Activated CD4-positive, alpha-beta T cell treated with anti-CD3 and anti-CD28 coated beads, Interleukin-2, amount 50 U/mL, for 1 hour (primary cell): ENCODE results near the gene PRKAG2.
A peak's percentile ranks its signal among the peaks of the same experiment; 100 is the strongest.

Source experiments
- DNase-seq: peaks from one replicate; pipeline ENCODE4 v3.0.0-alpha.2; 2020

Gene PRKAG2

DNA sequence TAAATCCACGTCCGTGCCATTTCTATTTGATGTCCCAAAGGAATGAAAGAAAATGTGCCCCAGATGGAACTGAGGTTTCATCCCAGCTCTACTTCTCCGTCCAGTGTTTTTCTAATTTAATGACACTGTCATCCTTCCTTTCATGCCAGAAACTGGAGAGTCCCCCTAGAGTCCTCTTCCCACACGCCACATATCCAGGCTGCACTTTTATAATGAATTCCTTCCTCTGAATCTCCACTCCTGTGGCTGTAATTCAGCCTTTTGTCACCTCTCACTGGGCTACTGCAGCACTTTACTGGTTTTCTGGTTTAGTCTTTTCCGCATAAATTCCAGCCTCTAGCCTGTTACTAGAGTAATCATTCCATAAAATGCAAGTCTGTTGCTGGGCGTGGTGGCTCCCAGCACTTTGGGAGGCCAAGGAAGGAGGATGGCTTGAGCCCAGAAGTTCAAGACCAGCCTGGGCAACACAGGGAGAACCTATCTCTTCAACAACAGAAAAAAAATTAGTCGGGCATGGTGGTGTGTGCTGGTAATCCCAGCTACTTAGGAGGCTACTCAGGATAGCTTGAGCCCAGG lies 214.6 kb downstream of the PRKAG2 start:
- no peak for DNase-seq

DNA sequence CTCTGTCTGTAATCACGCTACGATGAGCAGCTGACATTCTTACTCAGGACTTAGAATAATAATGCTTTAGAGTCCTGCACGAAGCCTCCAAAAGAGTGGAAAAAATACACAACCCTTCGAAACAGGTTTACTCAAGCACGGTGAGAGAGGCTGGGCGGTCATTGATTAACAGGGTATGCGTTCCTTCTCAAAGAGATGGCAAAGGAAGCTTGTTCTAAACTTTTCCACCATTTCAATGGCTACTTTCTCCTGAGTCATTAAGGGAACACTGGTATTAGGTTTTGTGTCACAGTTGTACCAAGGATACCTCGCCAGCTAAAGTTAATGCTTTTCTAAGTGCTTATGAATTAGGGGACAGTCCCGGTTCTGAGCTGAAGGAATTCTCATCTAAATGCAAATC lies 215.3 kb downstream of the PRKAG2 start:
- DNase-seq, result no peak

DNA sequence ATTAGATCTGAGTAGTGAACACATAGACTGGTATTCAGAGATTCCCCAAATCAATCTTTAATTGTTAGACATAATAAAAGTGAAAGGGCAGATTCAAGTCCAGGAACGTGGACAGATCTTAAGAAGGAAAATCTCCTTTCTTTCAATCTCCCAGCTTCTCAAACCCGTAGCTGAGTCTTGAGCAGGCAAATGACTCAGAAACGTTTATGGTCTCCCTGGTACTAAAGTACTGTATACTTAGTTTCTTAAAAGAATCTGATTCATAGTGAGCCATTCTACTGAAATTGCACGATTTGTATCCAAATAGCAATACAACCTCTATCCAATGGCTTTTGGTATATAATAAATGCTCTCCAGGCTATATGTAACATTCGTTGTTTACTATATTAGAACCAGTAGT lies 216.8 kb downstream of the PRKAG2 start:
- no peak for DNase-seq

DNA sequence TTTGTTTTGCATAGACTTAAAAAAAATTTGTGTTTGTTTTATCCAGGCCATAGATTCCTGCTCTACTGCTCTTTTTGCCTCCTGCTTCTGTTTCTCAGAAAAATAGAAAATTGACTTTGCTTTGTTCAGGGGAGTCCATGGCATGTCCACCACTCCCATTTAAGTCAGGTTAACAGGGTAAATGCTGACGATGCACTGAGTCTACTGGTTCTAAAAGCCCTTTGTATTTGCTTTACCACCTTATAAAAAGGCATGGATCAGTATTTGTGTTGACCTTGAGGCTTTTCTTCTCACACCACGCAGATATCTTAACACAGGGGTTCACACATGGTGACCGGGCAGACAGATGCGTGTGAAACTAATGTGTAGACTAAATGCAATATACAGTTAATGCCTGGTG lies 217.7 kb downstream of the PRKAG2 start:
- no peak for DNase-seq

DNA sequence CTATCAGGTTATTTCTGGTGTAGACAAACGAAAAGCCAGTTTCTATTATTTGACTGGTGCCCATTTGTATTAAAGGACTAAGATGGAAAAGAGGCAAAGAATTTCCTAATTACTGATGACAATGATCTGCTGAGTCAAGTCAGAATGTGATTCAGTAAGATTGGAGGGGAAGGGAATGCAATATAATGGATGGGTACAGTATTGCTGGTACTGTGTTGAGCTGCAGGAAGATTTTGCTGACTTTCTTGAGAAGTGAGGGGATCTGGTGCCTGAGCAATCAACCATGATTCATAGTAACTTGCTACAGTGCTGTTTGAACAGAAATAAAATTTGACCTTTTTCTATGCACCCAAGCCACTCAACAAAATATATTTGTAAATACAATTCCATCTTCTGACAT lies 218.1 kb downstream of the PRKAG2 start:
- no peak for DNase-seq

DNA sequence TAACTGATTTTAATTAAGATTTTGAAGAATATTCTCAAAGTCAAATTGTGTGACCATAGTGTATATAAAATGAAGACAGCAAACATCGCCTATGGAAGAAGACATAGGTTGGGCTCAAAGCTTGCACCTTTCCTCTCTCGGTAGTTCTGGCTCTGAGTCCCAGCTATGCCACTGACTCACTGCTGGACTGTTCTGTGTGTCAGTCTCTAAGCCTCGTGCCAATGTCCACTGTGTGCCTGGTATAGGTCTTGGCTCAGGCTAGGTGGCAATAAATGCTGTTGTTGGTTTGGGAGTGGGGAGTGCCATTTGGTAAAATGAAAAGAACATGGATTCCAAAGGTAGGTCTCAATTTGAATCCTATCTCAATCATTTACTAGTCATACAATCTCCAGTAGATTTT lies 219.7 kb downstream of the PRKAG2 start:
- no peak for DNase-seq

DNA sequence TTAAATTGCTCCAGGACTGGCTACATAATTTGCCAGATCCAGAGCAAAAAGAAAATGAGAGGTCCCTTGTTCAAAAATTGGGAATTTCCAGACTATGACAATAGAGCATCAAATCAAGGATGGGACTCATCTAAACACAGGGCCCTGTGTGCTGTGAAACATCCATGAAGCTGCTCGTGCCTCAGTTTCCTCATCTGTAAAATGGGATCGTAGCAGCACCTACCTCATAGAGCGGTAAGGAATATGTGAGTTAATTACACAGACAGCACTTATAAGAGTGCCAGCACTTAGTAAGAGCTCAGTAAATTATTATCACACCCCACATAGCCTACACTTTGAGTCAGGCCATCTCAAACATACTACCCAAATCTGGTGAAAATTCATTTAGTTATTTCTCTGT lies 221.4 kb downstream of the PRKAG2 start:
- no peak for DNase-seq

DNA sequence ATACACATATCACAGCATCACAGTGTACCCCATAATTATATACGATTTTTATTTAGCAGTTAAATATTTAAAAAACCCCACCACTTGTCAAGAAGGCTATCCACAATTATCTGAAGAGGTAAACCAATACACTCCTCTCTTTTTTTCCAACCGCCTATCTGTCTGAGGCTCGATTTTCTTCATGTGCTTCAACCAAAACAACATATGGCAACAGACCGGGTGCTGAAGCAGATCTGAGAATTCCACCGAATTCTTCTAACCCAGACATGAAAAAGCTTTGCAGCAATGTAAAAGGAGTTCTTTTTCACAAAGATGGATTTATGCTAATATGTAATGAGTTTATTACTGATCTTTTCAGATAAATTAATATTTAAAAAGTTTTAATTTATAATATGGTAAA lies 224.8 kb downstream of the PRKAG2 start:
- DNase-seq, result no peak

DNA sequence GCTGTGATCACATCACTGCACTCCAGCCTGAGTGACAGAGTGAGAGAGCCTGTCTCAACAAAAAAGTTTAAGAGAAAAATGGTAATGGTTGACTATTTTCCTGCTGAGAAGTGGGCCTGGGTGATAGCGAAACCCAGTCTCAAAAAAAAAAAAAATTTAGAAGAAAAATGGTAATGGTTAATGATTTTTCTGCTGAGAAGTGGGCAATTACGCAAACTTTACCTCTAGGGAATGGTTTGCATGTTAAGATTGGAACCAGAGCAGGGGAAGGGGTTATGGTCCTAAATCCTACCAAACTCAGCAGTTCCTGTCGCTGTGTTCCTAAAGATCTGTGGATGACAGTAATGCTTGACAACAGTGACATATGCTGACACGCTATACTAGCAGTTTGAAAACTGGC lies 226.8 kb downstream of the PRKAG2 start:
- no peak for DNase-seq

DNA sequence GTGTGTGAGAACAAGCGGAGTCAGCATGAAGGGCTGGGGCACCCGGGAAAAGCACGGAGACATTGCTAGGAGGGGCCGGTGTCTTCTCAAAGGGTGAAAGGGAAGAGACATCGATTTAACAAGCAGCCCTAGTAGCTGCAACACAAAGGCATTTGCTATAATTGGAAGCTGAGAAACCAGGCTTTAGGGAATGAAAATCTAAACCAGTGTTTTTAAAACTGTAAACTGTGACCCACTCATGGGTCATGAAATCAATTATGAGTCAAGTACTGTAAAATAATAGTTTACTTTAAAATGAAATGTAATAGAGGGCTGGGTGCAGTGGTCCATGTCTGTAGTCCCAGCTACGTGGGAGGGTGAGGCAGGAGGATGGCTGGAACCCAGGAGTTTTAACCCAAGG lies 228.5 kb downstream of the PRKAG2 start:
- no peak for DNase-seq

DNA sequence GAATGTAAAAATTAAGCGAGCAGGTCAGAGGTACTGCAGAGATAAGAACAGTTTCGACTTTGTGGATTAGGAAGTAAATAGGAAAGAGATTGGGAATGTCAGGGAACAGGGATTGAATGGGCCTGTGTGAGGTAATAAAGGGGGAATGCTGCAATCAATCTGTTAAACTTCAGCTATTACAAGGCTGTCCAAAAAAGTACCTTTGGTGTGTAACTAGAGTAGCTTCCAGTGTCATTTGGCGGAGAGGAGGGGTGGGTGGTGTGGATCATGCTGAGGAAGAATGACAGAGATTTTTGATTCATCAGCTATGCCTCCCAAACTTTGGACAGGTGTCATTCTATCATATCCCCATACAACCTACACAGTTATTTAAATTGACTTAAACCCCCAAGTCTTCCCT lies 229.0 kb downstream of the PRKAG2 start:
- DNase-seq, result no peak

DNA sequence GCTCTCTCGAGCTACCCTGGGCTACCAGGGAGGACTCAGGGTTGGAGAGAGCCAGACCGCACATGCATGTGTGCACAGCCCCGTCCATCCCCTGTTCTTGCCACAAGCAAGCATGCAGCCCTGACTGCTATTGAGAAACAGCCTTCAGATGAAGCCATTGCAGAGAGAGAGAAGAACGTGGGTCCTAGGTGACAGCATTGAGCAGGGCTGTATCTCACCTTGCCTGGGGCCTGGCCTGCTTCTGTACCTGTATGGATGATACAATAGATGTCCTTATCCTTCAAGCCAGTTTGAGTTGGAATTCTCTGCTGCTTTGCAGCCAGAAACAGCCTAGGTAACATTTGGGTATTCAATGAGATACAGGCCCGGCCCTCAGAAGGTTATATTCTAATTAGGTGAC lies 229.9 kb downstream of the PRKAG2 start:
- no peak for DNase-seq

DNA sequence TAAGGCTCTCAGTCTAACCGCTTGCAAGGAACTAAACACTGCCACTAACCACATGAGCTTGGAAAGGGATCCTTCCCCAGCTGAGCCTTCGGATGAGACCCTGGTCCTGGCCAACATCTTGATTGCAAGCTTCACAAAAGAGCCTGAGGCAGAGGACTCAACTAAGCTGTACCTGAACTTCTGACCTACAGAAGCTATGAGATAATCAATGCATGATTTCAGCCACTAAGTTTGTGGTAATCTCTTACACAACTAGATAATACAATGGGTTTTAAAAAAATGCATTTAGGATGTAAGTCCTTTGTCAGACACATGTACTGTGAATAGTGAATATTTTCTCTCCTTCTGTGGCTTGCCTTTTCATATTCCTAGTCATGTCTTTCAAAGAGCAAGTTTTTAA lies 231.6 kb downstream of the PRKAG2 start:
- no peak for DNase-seq

DNA sequence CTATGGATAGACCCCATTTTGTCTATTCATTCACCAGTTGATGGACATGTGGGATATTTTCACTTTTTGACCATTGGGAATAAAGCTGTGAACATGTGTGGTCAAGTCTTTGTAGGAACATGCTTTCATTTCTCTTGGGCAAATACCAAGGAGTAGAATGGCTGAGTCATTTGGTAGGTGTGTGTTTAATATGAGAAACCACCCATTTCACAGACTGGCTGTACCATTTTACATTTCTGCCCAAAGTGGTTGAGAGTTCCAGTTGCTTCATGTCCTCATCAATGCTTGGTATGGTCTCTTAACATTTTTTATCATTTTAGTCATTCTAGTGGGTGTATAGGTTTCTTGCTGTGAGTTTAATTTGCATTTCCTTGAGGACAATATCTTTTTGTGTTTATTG lies 232.4 kb downstream of the PRKAG2 start:
- DNase-seq, result no peak

DNA sequence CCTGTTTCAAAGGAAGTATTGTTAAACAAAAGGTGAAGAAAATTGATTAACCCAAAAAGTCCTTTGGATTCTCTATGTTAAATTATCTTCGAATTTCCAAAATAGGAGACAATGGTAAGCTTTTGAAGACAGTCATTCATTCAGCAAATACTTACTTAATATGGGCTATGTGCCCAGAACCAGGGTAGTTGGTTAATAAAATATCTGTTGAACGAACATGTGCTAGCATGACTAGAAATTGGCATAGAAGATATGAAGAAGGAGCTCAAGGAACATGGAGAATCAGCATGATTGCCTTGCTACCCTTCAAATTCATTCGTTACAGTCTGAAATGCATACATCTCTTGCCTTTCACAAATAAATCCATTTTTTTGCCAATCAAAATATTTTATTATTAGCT lies 234.2 kb downstream of the PRKAG2 start:
- no peak for DNase-seq

DNA sequence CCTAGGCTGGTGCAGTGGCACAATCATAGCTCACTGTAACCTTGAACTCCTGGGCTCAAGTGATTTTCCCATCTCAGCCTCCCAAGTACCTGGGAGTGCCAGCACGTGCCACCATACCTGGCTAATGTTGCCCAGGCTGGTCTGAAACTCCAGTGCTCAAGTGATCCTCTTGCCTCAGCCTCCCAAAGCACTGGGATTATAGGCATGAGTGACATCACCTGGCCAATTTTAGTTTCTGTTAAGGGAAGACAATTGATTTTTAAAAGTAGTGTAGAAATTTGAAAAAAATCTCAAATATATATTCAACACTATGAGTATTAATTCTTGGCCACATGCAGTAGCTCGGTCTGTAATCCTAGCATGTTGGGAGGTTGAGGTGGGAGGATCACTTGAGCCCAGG lies 235.3 kb downstream of the PRKAG2 start:
- DNase-seq, result no peak

DNA sequence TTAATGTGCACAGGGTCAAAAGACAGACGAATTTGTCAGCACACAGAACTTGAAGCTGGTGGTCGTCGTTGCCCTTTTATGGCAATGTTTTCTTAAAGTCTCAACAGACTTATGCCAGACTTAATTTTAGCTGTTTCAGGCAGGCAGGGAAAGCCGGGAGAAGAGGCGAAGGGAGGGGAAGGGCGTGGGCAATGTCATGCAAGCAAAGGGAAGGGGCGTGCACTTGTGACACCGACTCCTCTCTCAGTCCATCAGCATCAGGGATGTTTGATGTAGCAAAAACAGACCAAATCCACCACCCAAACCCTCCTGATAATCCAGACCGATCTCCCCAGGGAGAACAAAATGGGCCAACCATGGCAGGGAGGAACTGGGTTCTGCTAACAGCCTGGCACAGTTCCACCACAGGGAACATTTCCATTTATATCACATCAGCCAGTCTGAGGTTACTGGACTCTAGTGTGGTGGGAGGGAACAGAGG lies 239.1 kb downstream of the PRKAG2 start:
- no peak for DNase-seq

DNA sequence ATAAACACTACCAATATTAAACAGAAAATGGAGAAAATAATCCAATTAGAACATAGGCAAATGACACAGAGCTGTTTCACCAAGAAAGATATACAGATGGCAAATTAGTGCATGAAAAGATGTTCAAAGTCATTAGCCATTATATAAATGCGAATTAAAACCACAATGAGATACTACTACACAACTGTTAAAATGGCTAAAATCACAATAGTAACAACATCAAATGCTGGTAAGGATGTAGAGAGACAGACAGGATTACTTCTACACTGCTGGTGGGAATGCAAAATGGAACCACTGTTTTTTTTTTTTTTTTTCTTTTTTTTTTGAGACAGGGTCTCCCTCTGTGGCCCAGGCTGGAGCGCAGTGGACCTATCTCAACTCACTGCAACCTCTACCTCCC lies 242.3 kb downstream of the PRKAG2 start:
- DNase-seq, result no peak

DNA sequence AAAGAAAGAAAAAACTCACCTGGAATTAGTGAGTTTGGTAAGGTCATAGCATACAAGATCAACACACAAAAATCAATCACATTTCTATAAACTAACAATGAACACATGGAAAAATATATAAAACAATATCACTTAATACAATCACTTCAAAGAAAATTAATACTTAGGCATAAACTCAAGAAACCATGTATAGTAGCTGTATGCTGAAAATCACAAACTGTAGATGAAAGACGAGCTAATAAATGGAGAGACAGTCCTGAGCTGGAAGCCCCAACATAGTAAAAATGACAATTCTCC lies 243.5 kb downstream of the PRKAG2 start:
- DNase-seq, result no peak

DNA sequence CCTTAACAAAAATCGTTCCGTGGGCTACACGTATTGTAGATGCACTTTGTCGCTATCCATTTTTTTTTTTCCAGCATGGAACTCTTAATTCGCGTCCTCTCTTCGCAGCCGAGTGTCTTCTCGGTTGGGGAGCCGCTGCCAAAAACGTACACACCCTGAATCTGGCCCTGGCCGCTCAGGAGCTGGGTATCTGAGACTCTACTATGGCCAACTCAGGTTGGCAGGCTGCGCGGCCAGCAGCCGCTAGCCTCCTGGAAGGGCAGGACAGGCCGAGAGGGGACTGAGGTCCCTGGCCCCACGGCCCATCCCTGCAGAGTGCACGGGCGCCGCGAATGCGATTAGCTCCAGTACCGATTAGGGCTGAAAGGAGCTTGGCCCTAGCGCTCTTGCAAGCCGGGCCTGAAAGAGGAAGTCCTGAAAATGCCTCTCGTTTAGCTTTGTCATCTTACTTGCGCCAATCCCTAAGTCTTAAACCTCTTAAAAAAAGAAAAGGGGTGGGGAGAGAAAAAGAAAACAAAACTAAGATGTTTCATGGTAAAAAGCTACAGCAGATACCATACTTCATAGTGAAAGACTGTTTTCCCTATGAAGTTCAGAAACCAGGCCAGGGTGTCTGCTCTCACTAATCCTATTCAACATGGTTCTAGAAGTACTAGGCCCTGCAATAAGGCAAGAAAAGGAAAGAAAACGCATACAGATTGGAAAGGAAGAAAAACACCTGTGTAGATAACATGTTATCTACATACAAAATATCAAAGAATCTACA lies 244.0 kb downstream of the PRKAG2 start:
- peak; percentile 36 for DNase-seq

DNA sequence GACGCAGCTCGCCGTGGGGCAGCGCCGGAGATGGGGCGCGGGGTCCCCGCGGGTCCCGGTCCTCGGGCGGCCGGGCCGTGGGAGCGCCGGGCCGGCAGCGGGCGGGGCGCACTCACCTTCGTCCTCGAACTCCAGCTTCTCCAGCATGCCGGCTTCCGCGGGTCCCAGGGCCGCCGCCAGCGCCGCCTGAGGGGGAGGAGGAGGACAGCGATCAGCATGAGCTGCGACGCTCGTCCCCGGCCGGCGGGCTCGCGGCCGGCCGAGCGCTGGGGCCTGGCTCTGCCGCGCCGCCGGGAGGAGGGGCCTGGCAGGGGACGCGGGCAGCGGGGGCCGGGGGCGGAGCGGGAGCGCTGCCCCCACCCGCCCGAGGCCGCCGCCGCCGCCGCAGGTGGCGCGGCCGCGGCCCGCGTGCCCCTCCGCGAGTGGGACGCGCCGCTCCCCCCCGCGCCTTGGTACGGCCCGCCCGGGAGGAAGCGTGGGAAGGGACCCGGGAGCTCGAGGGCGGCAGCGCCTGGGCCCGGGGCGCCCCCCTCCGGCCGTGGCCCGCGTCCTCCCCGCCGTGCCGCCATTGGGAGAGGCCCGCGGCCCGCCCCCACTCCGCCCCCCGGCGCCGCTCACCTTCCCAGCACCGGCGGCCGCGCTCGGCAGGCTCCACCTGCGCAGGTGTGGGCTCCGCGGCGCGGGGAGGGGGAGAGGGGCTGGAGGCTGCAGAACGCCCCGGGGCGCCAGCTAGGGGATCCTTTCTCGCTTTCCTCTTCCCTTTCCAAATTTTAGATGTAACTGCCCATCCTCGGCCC lies 244.8 kb downstream of the PRKAG2 start:
- DNase-seq, result peak; percentile 86

DNA sequence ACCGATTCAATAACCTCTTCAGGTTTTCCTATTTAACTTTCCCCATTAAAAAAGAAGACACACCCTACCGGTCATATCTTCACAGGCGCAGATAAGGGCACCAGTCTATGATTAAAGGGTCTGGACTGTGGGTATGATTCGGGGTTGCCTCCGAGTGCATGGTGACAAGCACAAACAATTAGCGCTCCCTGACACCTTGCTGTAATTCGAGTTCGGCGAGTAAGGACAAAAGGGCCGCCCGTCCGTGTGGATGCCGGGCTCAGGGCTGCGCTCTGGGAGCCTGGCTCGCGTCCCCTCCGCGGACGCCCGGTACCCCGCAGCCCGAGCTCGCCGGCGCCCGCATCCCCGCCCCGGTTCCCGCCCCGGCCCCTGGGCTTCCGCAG lies 245.4 kb downstream of the PRKAG2 start:
- DNase-seq, result peak; percentile 14

DNA sequence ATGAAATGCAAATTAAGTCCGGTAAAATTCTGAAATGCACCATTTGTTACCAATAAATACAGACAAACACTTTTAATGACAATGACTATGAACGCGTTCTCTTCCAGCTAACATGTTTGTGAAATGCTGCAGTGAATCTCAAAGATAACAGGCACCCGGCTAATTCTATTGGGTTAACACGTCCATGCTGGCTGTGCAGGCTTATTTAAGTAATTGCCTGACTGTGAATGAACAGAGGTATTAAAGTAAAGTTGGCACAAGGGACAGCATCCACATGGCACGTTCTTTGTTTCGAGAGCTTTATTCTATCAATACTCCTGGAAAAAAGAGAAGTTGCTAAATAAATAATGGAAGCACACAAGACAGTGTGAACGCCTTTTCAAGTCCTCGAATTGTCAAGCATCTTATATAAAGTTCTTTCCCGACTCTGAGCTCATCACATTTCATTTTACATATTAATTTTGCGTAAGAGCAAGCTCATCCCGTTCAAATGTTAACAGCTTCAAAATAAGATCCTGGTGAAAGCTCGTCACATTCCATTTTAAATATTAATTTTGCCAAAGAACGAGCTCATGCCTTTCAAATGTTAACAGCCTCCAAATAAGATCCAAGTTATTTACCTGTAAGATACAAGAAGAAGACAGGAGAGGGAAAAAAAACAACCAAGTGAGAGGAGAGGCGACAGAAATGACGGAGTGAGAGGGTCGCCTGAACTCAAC lies 245.9 kb downstream of the PRKAG2 start:
- no peak for DNase-seq

DNA sequence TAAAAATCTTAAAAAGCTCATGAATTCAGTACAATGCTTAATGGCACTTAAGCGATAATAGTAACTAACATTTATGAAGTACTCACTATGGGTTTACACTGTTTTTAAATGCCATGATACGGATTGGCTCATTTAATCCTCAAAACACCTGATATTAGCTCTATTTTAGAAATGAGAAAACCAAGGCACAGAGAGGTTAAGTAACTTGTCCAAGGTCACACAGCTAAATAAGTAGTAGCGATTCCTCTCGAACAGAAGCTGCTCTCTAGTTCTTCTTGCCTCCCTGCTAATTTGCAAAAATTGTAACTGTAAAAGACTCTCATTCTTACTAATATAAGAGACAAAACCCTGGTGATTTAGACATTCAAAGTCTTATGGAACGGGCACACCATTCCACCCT lies 246.6 kb downstream of the PRKAG2 start:
- DNase-seq, result no peak
